IPS DF 4.7 (cell line): ENCODE data around the gene TNIK.

Source experiments
- DNase-seq: peaks from one replicate; pipeline ENCODE4 v3.0.0-alpha.2; 2013; ENCODE audit warnings: low spot score; ENCODE audit errors: extremely low read depth

TNIK gene

DNA sequence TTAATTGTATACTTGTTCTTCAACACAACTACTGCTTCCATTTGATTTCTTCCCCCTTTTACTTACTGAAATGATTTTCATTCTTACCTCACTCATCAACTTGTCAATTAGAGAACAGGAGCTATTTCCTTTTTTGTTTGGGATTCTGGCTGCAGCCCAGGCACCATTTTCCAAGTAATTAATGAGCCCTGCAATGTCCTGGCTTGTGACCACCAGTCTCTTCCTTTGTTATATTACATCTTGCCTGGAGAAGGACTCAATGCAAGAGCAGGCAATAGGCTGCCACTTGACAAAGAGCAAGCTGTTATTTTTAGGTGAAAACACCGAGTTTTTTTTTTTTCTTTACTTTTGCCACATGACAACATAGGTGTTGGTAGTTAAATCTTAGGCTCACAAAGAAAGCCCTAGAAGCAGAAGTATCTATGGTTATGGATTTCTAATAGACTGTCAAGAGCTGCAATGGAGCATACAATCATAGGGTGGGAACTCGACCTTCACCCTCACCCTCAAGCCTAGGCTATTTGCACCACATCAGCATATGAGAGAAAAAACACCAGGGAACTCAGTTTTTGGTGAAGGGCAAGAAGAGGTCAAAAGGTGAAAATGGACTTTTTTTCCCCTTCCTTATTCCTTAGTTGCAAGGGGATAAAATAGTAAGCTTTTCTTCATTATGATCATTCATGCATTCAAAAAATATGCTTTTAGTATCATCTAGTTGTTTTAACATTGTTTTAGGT lies 114.9 kb downstream of the TNIK start:
- no peak for DNase-seq

DNA sequence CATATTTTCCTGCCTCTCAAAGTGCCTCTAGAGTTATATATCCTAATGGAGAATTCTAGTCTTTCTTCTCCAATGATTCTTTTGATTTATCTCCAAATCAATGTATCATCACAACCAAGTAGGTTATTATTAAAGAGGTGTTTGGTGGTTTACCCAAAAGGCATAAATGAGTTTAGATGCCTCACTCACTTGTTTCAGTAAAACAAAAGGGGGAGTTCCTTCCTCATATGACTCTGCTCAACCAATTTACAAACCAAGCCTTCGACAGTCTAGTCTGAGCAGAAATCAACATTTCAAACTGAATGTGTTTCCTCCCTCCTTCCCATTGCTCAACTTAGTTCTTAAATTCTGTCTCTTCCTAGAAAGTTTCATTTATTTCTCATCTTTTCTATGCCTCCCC lies 116.5 kb downstream of the TNIK start:
- no peak for DNase-seq

DNA sequence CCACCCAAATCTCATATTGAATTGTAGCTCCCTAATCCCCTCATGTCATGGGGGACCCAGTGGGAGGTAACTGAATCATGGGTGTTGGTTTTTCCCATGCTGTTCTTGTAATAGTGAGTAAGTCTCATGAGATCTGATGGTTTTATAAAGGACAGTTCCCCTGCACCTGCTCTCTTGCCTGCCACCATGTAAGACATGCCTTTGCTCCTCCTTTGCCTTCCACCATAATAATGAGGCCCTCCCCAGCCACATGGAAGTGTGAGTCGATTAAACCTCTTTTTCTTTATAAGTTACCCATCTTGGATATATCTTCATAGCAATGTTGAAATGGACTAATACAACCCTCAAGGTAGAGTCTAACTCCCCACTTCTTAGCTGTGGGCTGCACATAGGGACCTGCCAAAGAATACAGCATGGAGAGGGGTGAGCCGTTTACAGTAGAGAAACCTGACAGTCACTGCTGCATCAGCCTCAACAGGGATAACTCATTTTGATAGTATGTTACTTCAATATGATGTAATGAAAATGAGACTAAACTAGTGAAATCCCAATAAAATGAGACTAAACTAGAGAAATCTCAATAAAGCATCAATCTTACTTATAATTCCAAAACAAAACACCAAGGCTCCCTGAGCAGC lies 117.3 kb downstream of the TNIK start:
- no peak for DNase-seq

DNA sequence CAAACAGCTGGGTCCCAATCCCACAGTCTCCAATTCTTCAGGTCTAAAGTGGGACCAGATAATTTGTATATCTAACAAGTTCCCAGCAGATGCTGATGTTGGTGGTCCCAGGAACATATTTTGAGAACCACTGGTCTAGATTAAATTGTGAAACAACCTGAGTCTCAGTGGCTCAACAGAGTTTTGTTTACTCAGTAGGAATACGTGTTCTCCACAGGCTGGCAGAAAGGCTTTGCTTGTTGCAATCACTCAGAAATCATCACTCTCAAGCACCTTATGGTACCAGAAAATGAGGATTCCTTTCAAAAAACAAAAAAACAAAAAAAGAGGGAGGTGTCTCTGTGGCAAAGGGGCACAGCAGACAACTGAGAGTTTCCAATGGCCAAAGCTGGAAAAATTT lies 118.0 kb downstream of the TNIK start:
- no peak for DNase-seq

DNA sequence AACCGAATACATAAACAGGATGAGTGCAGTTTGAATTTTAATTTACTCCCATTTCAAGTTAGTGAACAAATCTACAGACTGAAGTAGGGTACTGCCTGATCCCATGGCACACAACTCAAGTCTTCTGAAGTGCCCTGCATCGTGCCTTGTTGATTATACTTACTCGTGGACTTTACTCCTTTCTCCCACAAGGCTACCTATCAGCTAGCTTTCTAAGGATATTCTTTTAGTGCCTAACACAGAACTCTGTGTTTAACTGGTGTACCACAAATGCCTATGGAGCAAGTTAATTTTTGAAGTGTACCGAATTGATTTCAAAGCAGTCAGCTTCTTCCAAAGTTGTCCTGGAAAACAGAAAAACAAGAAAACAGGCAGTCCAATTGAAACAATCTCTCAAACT lies 119.8 kb downstream of the TNIK start:
- DNase-seq = no peak

DNA sequence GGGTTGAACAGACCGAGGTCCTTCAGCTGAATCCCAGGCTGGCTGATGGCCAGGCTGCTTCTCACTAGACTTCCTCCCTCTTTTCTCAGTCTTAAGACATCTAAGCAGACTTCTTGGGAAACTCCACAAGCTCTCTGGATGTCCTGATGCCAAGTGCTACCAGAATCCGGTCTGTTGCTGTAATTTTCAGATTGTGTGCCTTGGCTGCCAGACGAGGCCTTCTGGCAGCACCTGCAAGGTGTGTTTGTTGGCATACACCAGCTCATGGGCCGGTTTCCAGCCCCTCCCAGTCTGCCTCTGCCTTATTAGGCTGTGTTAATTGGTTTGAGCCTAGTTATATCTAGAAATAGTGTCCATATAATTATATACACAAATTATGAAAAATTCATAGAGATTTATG lies 120.6 kb downstream of the TNIK start:
- DNase-seq = no peak

DNA sequence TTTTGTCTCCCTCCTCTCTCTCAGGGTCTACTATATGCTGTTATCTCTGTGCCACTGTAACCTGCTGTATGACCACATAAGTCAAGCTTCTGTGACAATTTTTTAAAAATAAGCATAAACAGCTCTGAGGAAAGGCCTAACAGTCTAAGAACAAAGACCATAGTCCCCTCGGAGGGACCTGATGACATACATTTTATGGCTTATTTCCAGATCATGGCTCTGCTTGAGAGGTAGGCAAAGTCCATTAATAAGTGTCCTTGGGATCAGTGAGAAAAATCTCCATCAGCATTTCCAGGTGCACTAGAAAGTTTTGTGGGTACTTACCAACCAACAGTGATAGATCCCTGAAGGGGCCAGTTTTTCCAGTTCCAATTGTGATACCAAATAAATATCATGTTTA lies 123.8 kb downstream of the TNIK start:
- no peak for DNase-seq

DNA sequence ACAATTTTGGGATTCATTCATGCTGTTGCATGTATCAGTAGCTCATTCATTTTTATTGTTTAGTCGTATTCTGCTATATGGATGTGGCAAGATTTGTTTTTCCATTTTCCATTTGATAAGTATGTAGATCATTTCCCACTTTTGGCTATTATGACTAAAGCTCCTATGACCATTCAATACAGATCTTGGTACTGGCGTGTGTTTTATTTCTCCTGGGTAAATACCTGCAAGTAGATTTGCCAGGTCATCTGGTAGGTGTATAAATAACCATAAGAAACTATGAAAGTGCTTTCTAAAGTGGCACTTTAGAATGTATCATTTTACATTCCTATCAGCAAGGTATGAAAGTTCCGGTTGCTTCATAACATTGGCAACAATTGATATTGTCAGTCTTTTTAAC lies 124.6 kb downstream of the TNIK start:
- DNase-seq = no peak

DNA sequence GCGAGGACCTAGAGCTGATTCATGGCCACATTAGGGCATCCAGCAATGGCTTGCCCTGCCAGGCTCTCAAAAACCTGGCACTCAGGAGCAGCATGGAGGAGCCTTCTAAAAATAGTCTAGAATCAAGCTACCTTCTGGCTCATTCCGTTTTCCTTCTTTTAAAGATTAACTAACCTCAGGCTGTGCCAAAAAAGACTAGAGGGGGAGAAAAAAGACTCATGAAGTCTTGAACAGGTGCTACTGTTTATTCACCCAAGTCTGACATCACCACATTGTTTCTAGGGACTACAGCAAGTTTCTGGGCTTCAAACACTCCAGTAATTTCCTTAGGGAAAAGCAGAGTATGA lies 125.8 kb downstream of the TNIK start:
- no peak for DNase-seq

DNA sequence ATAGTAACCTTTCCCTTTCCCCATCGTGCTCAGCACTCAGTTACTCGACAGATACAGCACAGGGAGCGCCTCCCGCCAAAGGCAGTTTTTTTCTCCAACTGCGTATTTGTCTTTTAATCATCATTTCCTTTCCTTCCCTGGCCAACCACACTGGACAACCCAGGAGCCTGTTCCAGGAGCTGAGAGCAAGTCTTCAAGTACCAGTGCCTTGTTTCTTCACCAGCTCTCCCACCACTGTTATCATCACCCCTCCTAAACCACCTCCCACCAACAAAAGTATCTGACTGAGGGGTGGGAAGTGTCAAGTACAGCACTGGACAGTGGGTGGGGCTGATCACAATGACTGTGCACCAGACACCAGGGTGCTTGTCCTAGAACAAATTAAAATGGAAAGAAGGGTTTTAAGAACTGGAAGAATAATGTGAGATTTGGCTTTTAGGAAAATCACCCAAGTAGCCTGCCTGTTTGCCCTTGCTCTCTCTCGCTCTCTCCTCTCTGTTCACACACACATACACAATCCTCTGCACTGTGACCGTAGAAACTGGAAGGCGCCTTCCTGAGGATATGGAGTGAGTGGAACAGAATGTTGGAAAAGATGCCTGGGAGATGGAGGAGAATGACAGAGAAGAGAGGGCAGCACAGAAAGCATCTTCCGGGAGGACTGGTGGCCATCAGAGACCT lies 126.3 kb downstream of the TNIK start:
- DNase-seq = no peak

DNA sequence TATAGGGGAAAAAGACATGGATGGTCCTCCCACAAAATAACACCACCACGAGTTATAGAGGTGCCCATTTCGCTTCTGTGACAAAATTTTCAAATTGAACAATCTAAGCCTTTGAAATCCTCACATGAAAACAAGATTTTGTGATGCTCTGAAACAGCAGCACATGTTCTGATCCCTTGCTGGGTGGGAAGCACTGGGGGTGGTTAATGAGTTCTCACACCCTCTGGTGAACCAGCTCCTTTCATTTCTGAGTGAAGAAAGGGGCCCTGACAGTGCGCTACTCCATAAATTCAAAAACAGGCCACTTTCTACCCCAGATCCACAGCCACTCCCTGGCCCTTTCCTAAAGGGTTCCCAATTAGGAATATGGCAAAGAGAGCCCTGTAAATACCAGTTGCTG lies 129.3 kb downstream of the TNIK start:
- DNase-seq = no peak

DNA sequence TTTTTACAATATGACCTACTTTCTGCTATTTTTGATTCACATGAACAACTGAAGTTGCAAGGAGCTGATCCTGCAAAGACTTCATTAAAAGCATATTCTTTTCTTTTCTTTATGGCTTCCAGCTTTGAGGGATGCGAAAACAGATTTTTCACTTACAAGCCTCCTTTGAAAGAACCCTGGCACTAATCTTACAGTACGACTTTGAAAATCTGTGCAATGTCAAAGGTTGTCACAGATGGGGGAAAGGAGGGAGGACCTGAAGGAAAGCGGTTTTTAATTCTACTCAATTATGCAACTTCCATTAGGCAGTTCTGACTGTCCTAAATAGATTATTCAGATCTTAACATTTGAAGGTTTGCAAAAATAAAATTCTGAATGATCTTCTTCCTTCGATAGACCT lies 130.5 kb downstream of the TNIK start:
- DNase-seq = no peak

DNA sequence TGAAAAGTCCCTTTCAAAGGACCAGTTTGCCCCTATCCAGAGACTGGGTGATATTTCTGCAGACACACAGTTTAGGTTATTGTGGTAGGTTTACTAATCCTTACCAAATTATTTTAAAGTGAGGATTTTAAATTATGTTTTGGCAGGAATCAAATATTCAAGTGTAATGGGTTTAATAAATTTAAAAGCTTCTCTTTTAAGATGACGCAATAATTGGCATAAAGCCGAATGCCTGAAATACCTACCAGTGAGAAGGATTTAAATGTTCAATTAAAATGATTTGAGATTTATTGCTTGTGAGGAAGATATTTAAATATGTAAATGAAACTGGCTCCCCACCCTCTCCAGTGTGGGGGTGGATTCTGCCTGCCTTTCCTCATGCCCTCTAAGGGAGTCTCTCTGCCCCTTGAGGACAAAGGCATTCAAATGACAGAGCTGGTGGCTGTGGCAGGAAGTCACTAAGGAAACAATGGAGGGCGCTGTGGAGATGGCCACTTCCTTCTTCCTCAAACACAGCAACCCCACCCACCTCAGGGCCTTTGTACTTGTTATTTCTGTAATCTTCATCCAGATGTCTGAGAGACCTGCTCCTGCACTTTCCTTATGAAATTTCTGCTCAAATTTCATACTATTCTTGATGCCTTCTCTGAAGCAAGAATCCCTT lies 131.7 kb downstream of the TNIK start:
- peak; percentile 38 for DNase-seq

DNA sequence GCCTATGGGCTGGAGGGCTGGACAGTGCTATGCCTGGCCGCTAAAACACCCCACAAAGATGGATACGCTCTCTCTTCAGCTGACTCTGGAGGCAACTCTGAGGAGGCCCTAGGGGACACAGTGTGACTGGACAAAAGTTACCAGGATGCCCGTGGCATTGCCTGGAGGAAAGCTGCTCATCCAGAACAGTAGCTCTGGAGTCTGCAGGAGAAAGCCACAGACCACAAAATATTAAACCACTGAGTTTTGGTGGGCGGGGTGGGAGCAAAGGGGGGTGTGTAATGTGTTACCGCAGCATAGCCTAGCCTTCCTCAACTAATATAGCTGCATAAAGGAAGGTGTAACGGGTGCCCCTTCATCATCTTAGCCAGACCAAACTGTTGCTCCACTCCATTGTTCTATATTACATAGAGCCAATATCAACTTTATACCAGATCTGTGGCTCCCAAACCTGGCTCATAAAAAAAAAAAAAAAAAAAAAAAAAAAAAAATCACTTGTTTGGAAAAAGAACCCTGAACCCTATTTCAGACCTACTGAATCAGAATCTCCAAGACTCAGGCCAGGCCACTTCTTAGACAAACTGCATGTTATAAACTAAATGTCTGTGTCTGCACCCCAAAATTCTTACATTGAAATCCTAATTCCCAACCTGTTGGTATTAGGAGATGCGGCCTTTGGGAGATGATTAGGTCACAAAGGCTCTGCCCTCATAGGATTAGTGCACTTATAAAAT lies 132.6 kb downstream of the TNIK start:
- no peak for DNase-seq

DNA sequence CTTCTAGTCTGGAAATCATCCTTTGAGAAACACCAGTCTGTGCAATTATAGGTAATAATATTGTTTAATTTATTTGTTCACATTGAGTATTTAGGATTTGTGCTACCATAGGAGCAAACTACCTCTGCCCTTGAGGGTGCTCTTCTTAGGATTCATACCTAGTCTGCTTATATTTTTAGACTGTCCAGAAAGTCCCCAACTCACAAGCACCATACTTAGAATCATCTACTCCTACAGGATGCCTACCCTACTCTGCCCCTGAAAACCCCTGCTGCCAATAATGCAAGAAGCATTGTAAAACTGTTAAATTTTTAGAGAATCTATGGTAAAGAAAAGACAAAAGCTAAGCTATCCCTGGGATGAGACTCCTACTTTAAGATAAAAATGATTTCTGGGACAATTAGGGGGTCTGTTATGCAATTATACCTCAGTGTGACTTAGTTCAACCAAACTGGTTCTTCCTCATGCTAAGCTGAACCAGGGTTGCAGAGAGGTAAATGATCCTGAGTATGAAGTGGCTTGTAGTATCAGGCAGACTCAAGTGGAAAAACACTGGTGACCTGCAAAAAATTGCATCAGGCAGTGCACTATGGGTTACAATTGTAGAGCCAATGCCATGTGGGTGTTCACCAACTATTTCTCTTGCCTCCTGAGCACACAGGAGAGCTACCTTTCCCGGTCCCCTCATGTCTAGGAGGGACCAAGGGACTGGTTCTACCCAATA lies 133.3 kb downstream of the TNIK start:
- no peak for DNase-seq

DNA sequence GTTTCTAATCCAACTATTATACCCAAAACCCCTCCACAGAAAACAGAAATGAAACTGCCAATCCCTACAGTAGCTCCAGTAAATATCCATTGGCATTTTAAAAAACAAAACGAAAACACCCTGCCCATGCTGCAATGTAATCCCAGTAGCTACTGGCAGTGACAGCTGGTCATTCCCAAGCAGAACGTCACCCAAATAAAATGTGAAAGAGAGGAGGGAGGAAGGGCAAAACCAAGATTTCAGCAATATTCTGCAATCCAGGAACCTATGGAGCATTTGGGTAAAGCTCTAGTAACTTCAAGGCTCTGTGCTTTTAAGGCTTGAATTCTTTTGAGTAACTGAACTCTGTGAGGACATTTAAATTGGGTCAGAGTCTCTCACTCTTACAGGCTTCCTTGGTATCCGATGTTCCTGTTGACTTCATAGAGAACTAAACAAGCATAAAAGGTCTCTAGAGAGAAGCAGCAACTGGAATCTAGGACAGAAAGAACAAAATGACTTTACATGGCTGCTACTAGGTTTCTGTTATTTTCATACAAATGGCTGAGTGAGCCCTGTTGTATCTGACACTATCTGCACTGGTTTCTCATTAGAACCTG lies 136.2 kb downstream of the TNIK start:
- DNase-seq = no peak

DNA sequence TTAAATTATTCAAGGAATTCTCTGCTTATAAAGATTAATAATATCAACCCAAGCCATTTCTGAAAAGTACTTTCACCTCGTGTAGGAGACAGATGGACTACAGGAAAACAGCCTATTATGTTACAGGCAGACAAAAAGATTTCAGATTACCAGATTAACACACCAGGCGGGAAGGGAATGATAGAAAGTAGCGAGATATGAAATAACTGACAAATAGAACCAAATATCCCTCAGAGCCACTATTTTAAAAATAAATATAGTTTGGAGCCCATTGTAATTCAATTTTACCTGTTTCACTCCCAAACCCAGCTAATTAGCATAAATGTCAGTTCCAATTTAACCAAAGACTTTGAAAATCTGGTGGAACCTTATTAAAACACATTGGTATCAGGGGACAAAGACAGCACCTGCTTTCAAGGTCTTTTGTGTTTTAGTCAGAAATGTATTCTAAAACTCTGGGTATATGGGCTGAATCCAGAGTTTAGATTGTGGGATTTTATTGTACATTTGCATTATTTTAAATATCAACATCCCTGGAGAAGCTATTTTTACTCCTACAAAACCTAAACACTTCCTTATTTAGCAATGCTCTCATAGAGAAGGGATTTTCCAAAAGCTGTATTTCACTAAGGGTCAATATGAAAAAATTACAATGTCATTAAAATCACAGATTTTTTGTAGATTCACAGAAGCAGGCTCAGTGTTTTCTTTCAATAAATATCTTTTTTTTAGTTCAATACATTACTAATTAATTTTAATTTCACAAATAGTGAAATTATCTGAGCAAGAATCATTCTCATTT lies 138.4 kb downstream of the TNIK start:
- DNase-seq = no peak

DNA sequence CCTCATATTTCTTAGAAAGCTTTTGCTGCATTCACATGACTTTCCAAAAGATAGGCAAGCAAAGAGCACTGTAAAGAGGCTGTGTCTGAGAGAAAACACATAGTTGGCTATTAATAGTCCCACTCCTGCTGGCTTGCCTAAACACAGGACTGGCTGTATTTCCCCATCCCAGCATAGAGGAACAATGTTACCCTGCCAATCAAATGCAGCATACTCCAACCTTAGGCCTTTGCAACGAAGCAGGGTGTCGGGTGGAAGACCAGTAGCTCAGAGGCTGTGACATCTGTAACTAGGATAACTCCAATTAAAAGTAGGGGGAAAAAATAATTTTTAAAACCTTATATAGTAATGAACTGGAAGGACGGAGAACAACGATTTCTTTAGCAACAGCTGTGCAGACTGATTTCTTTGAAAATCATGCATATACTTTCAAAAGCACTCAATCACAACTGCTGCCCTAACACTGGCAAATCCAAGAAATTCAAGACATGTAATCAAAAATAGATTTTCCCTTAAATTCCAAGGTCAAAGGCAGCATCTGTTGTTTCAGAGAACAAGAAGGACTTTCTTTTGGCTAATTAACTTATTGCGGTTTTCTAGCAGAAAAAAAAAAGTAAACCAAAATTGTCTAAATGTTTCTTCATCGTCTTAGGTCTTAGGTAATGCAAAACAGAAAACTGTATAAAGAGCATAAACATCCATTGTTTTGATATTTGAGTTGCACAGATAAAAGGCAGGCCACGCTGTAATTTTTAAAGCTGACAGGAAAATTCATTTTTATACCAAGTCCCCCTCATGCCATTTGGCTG lies 139.3 kb downstream of the TNIK start:
- no peak for DNase-seq

DNA sequence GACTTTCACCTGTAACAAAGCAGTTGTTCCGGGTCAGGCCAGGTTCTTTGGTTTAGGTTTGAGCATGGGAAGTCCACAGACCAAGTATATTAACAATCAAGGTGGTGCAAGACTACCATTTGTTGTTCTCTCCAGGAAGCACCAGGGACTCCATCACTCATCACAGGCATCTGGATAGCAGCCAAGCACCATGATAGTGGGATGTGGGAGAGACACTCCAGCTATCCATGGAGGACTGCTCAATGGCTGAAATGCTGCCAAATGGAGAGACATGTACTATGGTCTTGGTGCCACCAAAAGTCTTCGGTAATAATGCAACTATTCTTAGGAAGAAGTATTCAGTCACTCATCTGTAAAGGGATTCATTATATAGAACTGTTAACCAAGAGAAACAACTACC lies 143.0 kb downstream of the TNIK start:
- DNase-seq = no peak
